Stimulated activated CD8-positive, alpha-beta memory T cell treated with anti-CD3 and anti-CD28 coated beads, Interleukin-2, amount 100 ng/mL, for 1 hour (primary cell): ENCODE results near the gene PTPRG.

Experiments used
- DNase-seq, 2 donors: peaks; one replicate each; pipeline ENCODE4 v3.0.0-alpha.2; 2020; ENCODE audit warnings: low read depth in 2 of 2

PTPRG gene

GRCh38 chr3:61618231-61618630, 56.9 kb downstream of the PTPRG start:
- no peak for DNase-seq

- DNase-seq: no peak
Measured at GRCh38 chr3:61618871-61619270, 57.5 kb downstream of the PTPRG start.

- no peak for DNase-seq
Measured at GRCh38 chr3:61620073-61620472, 58.7 kb downstream of the PTPRG start.

- DNase-seq: no peak
Measured at GRCh38 chr3:61624300-61624699, 62.9 kb downstream of the PTPRG start.

GRCh38 chr3:61625429-61625828, 64.1 kb downstream of the PTPRG start:
- DNase-seq: no peak

GRCh38 chr3:61626484-61626883, 65.1 kb downstream of the PTPRG start:
- no peak for DNase-seq

- DNase-seq: no peak
Measured at GRCh38 chr3:61627768-61628185, 66.4 kb downstream of the PTPRG start.

GRCh38 chr3:61628636-61629035, 67.3 kb downstream of the PTPRG start:
- no peak for DNase-seq

GRCh38 chr3:61629442-61629841, 68.1 kb downstream of the PTPRG start:
- DNase-seq: no peak

GRCh38 chr3:61631108-61631769, 69.9 kb downstream of the PTPRG start:
- DNase-seq: no peak

- no peak for DNase-seq
Measured at GRCh38 chr3:61632568-61633175, 71.3 kb downstream of the PTPRG start.

- DNase-seq: no peak
Measured at GRCh38 chr3:61634678-61635077, 73.3 kb downstream of the PTPRG start.

GRCh38 chr3:61637088-61638051, 76.0 kb downstream of the PTPRG start:
- no peak for DNase-seq

GRCh38 chr3:61638741-61639140, 77.4 kb downstream of the PTPRG start:
- DNase-seq: no peak

GRCh38 chr3:61639991-61640390, 78.6 kb downstream of the PTPRG start:
- no peak for DNase-seq

- no peak for DNase-seq
Measured at GRCh38 chr3:61645148-61645547, 83.8 kb downstream of the PTPRG start.

GRCh38 chr3:61646360-61646759, 85.0 kb downstream of the PTPRG start:
- no peak for DNase-seq

- no peak for DNase-seq
Measured at GRCh38 chr3:61646851-61647525, 85.6 kb downstream of the PTPRG start.

- no peak for DNase-seq
Measured at GRCh38 chr3:61648481-61648880, 87.1 kb downstream of the PTPRG start.

- no peak for DNase-seq
Measured at GRCh38 chr3:61649381-61650170, 88.2 kb downstream of the PTPRG start.

- DNase-seq: no peak
Measured at GRCh38 chr3:61650276-61650675, 88.9 kb downstream of the PTPRG start.
